ENCODE measurements around the gene TMX2. TPM values are rescaled to one million over a fixed set of nuclear protein-coding genes. Genes with fewer than 3 reads are reported as not detected.
A peak's percentile ranks its signal among the peaks of the same experiment; 100 is the strongest.

Gene TMX2
- total and polyA plus RNA-seq, 9 of the 15 experiments (the other 6 are each of a cell fraction or from before 2014, with no cell fraction given), result 176 to 433 (median 227) TPM

- peak; percentile 44; the same call in 1 of the 2 replicates for TF ChIP-seq GATAD2A (IDR thresholded peaks at IDR 0.05)
- peak; percentile 86 for TF ChIP-seq EP400 (IDR thresholded peaks at IDR 0.05)
- peak; percentile 9; the same call in 1 of the 2 replicates for TF ChIP-seq ZBTB12 (CRISPR knock-in tag; IDR thresholded peaks at IDR 0.05)
- TF ChIP-seq TFAP4 (CRISPR knock-in tag; IDR thresholded peaks at IDR 0.05; ENCODE audit: borderline replicate concordance), result no peak
- no peak for TF ChIP-seq HDAC3 (IDR thresholded peaks at IDR 0.05; ENCODE audit: borderline replicate concordance, partially characterized antibody)
- TF ChIP-seq SMARCA4 (IDR thresholded peaks at IDR 0.05), result peak; percentile 59
- TF ChIP-seq CC2D1A (IDR thresholded peaks at IDR 0.05), result peak; percentile 60; the same call in 1 of the 2 replicates
- TF ChIP-seq KAT7 (CRISPR knock-in tag; IDR thresholded peaks at IDR 0.05; ENCODE audit: borderline replicate concordance), result no peak
- TF ChIP-seq RCOR1 (IDR thresholded peaks at IDR 0.05; ENCODE audit: borderline replicate concordance in 1 of 2, low read depth in 2 of 2, low read length in 2 of 2), result 0 out of 4 replicates have a peak, but pooled peaks of 1 of the 2 experiments have one; percentile 27
- TF ChIP-seq CBX3 (IDR thresholded peaks at IDR 0.05; ENCODE audit: borderline replicate concordance in 1 of 2, low read length in 2 of 2), result no peak
- TF ChIP-seq RNF2 (IDR thresholded peaks at IDR 0.05), result no peak
- peak; percentile 94 for TF ChIP-seq POLR2A (conservative IDR thresholded peaks at IDR 0.05)
- TF ChIP-seq TAF7 (tag; IDR thresholded peaks at IDR 0.05), result peak; percentile 70
- peak; percentile 68 for TF ChIP-seq MEIS2 (IDR thresholded peaks at IDR 0.05; ENCODE audit: partially characterized antibody)
- peak; percentile 86 for TF ChIP-seq NFYB (IDR thresholded peaks at IDR 0.05; ENCODE audit: extremely low read depth, insufficient read length)
- TF ChIP-seq GTF2F1 (IDR thresholded peaks at IDR 0.05; ENCODE audit: low read depth, low read length), result no peak
- TF ChIP-seq CCNT2 (IDR thresholded peaks at IDR 0.05; ENCODE audit: borderline replicate concordance, extremely low read depth, insufficient read length, low read depth, low read length), result no peak
- TF ChIP-seq ZNF263 (CRISPR knock-in tag; IDR thresholded peaks at IDR 0.05; ENCODE audit: borderline replicate concordance), result no peak
- peak; percentile 87; the same call in 1 of the 2 replicates for TF ChIP-seq GTF2E2 (tag; IDR thresholded peaks at IDR 0.05)
- no peak for TF ChIP-seq PURB (CRISPR knock-in tag; IDR thresholded peaks at IDR 0.05; ENCODE audit: low read depth)
- peak in 1 of 3 experiments; percentile 76; a peak in 2 of 6 replicates for TF ChIP-seq ZBTB11 (CRISPR knock-in tag; IDR thresholded peaks at IDR 0.05)
- peak; percentile 24 to 36; a peak in 1 of 4 replicates for TF ChIP-seq SIN3A (IDR thresholded peaks at IDR 0.05; ENCODE audit: borderline replicate concordance in 2 of 2, control insufficient read depth in 1 of 2, low read depth in 2 of 2, low read length in 2 of 2)
Observed at GRCh38 chr11:57761301-57762234, 49.2 kb downstream of the TMX2 start, which contains the start of gene CTNND1 (continued).
